ENCODE results near the gene NFE2L1. TPM values are rescaled to one million over a fixed set of nuclear protein-coding genes. Genes with fewer than 3 reads are reported as not detected.

NFE2L1 gene
- polyA plus RNA-seq, 2 of the 4 experiments (the other 2 are of a cell fraction) = 108 to 283 TPM

GRCh38 chr17:48025040-48025903 is 22.9 kb upstream of the NFE2L1 start (continued):
- TF ChIP-seq PBX3 (IDR thresholded peaks at IDR 0.05) = no peak; the same call in 1 of the 2 replicates
- no peak for TF ChIP-seq CBX2 (IDR thresholded peaks at IDR 0.05; ENCODE audit: borderline replicate concordance, low read depth)
- TF ChIP-seq FOSB (CRISPR knock-in tag; IDR thresholded peaks at IDR 0.05) = no peak
- no peak for TF ChIP-seq EHMT2 (IDR thresholded peaks at IDR 0.05; ENCODE audit: low read depth)
- no peak for TF ChIP-seq HOXB13 (CRISPR knock-in tag; IDR thresholded peaks at IDR 0.05; ENCODE audit: low read depth)
- no peak for TF ChIP-seq POLR2AphosphoS2 (conservative IDR thresholded peaks at IDR 0.05; ENCODE audit: low read length)
- no peak for TF ChIP-seq ESRRA (IDR thresholded peaks at IDR 0.05; ENCODE audit: borderline replicate concordance, low read length)
- TF ChIP-seq ZNF302 (CRISPR knock-in tag; IDR thresholded peaks at IDR 0.05) = no peak
- TF ChIP-seq TFCP2L1 (CRISPR knock-in tag; IDR thresholded peaks at IDR 0.05) = no peak
- no peak for TF ChIP-seq HES2 (IDR thresholded peaks at IDR 0.05)
- peak; percentile 63 for TF ChIP-seq BHLHE40 (IDR thresholded peaks at IDR 0.05; ENCODE audit: low read depth, low read length)
- TF ChIP-seq, protein P1, sequence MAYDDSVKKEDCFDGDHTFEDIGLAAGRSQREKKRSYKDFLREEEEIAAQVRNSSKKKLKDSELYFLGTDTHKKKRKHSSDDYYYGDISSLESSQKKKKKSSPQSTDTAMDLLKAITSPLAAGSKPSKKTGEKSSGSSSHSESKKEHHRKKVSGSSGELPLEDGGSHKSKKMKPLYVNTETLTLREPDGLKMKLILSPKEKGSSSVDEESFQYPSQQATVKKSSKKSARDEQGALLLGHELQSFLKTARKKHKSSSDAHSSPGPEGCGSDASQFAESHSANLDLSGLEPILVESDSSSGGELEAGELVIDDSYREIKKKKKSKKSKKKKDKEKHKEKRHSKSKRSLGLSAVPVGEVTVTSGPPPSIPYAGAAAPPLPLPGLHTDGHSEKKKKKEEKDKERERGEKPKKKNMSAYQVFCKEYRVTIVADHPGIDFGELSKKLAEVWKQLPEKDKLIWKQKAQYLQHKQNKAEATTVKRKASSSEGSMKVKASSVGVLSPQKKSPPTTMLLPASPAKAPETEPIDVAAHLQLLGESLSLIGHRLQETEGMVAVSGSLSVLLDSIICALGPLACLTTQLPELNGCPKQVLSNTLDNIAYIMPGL (CRISPR knock-in tag; IDR thresholded peaks at IDR 0.05; ENCODE audit: borderline replicate concordance) = no peak
- no peak for TF ChIP-seq RARB (CRISPR knock-in tag; IDR thresholded peaks at IDR 0.05)
- TF ChIP-seq EHF (CRISPR knock-in tag; IDR thresholded peaks at IDR 0.05) = no peak
- no peak for TF ChIP-seq NFE2L2 (conservative IDR thresholded peaks at IDR 0.05; ENCODE audit: low read length)
- peak; percentile 93 for TF ChIP-seq SMC3 (IDR thresholded peaks at IDR 0.05)
- TF ChIP-seq RCOR1 (IDR thresholded peaks at IDR 0.05; ENCODE audit: low read depth, low read length) = no peak
- TF ChIP-seq RAD21 (conservative IDR thresholded peaks at IDR 0.05 in 1 of 2, IDR thresholded peaks at IDR 0.05 in 1 of 2) = peak; percentile 96 to 100
- TF ChIP-seq, protein P2, sequence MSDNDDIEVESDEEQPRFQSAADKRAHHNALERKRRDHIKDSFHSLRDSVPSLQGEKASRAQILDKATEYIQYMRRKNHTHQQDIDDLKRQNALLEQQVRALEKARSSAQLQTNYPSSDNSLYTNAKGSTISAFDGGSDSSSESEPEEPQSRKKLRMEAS (IDR thresholded peaks at IDR 0.05) = peak; percentile 92
- no peak for TF ChIP-seq PHF8 (IDR thresholded peaks at IDR 0.05; ENCODE audit: borderline replicate concordance, low read depth)
- 0 out of 2 replicates have a peak, but pooled peaks have one; percentile 7 for TF ChIP-seq MYC (IDR thresholded peaks at IDR 0.05; ENCODE audit: borderline replicate concordance, low read length)
- no peak for TF ChIP-seq MAFK (IDR thresholded peaks at IDR 0.05; ENCODE audit: partially characterized antibody)
- TF ChIP-seq CHD4 (IDR thresholded peaks at IDR 0.05; ENCODE audit: borderline replicate concordance) = no peak
- TF ChIP-seq, protein P3, sequence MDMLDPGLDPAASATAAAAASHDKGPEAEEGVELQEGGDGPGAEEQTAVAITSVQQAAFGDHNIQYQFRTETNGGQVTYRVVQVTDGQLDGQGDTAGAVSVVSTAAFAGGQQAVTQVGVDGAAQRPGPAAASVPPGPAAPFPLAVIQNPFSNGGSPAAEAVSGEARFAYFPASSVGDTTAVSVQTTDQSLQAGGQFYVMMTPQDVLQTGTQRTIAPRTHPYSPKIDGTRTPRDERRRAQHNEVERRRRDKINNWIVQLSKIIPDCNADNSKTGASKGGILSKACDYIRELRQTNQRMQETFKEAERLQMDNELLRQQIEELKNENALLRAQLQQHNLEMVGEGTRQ (IDR thresholded peaks at IDR 0.05) = peak; percentile 80
- TF ChIP-seq NR3C1 (IDR thresholded peaks at IDR 0.05) = no peak

All from A549 (cell line).